ENCODE results near the gene GLIS1. TPM values are rescaled to one million over a fixed set of nuclear protein-coding genes. Genes with fewer than 3 reads are reported as not detected.
A peak's percentile ranks its signal among the peaks of the same experiment; 100 is the strongest.

The GLIS1 gene
- total RNA-seq, 4 donors from 2014 or later: not detected

GRCh38 chr1:53465023-53465957 lies 273.7 kb downstream of the GLIS1 start:
- Histone ChIP-seq H3K27ac (no peak overlapping the region), H3K36me3 (no peaks in the 10 kb centered on the region), H3K4me1 (no peaks in the 10 kb centered on the region), H3K9me3 (no peaks in the 10 kb centered on the region), H3K4me3 (no peak overlapping the region), H3K27me3 (no peaks in the 10 kb centered on the region)
- in situ Hi-C loops (cut with MboI; ENCODE audit: low sequenced_read_pairs in 4 of 4) (no loop called here), intact Hi-C loops (cut with DNase I; ENCODE audit: low total_unique reads) (no loop called here)
- ATAC-seq (peak in 1 of 2 donors; percentile 43), DNase-seq (no peak)
- TF ChIP-seq CTCF (IDR thresholded peaks at IDR 0.05 in 4 of 5, conservative IDR thresholded peaks at IDR 0.05 in 1 of 5) (no peak), POLR2A (IDR thresholded peaks at IDR 0.05) (no peak)

- no peak for TF ChIP-seq POLR2A (IDR thresholded peaks at IDR 0.05)
- TF ChIP-seq CTCF (IDR thresholded peaks at IDR 0.05 in 4 of 5, conservative IDR thresholded peaks at IDR 0.05 in 1 of 5): no peak
- no peaks in the 10 kb centered on the region for H3K9me3 ChIP-seq
- no peaks in the 10 kb centered on the region for H3K27me3 ChIP-seq
- intact Hi-C loops (cut with DNase I; ENCODE audit: low total_unique reads): no loop called here
- H3K36me3 ChIP-seq: no peaks in the 10 kb centered on the region
- no peak overlapping the region for H3K4me3 ChIP-seq
- no peaks in the 10 kb centered on the region for H3K4me1 ChIP-seq
- no peak for ATAC-seq
- no peak for DNase-seq
- no peak overlapping the region for H3K27ac ChIP-seq
- in situ Hi-C loops (cut with MboI; ENCODE audit: low sequenced_read_pairs in 4 of 4): no loop called here
Measured at GRCh38 chr1:53463961-53464899, 274.7 kb downstream of the GLIS1 start.

- in situ Hi-C loops (cut with MboI; ENCODE audit: low sequenced_read_pairs in 4 of 4): no loop called here
- TF ChIP-seq POLR2A (IDR thresholded peaks at IDR 0.05) (no peak), CTCF (IDR thresholded peaks at IDR 0.05 in 4 of 5, conservative IDR thresholded peaks at IDR 0.05 in 1 of 5) (no peak)
- no peak for ATAC-seq
Measured at GRCh38 chr1:53462769-53463501, 276.0 kb downstream of the GLIS1 start.

GRCh38 chr1:53462193-53462592 lies 276.8 kb downstream of the GLIS1 start:
- no peak overlapping the region for H3K4me3 ChIP-seq

More at GRCh38 chr1:53462769-53463501, 276.0 kb downstream of the GLIS1 start:
- no peak for DNase-seq
- Histone ChIP-seq H3K36me3 (no peaks in the 10 kb centered on the region), H3K9me3 (no peaks in the 10 kb centered on the region), H3K27me3 (no peaks in the 10 kb centered on the region), H3K4me1 (no peaks in the 10 kb centered on the region), H3K4me3 (no peak overlapping the region), H3K27ac (no peak overlapping the region)
- intact Hi-C loops (cut with DNase I; ENCODE audit: low total_unique reads): no loop called here

More at GRCh38 chr1:53462193-53462592, 276.8 kb downstream of the GLIS1 start:
- H3K27ac ChIP-seq: no peak overlapping the region
- intact Hi-C loops (cut with DNase I; ENCODE audit: low total_unique reads) (no loop called here), in situ Hi-C loops (cut with MboI; ENCODE audit: low sequenced_read_pairs in 4 of 4) (no loop called here)
- H3K36me3 ChIP-seq: no peaks in the 10 kb centered on the region
- H3K4me1 ChIP-seq: no peaks in the 10 kb centered on the region
- no peaks in the 10 kb centered on the region for H3K9me3 ChIP-seq
- DNase-seq (no peak), ATAC-seq (no peak)
- H3K27me3 ChIP-seq: no peaks in the 10 kb centered on the region
- no peak for TF ChIP-seq CTCF (IDR thresholded peaks at IDR 0.05 in 4 of 5, conservative IDR thresholded peaks at IDR 0.05 in 1 of 5)
- TF ChIP-seq POLR2A (IDR thresholded peaks at IDR 0.05): no peak
